Measurements from ENCODE around the gene GALK2.

GALK2 gene

GRCh38 chr15:49154359-49154758 is 15.7 kb upstream of the GALK2 start:
- Histone ChIP-seq H3K4me3 (ENCODE audit: low read length, poor library complexity, severe bottlenecking) (peak overlapping the region; percentile 85), H2AFZ (ENCODE audit: low read length) (no peak overlapping the region), H3K36me3 (ENCODE audit: insufficient read depth, low read length) (no peaks in the 10 kb centered on the region), H3K4me1 (ENCODE audit: insufficient read depth, low read length, poor library complexity, severe bottlenecking) (peaks cover 45% of the 10 kb centered on the region), H3K9ac (ENCODE audit: low read depth, low read length, poor library complexity, severe bottlenecking) (peak overlapping the region; percentile 92), H3K4me2 (ENCODE audit: low read depth, low read length, poor library complexity, severe bottlenecking) (peak overlapping the region; percentile 99), H4K20me1 (ENCODE audit: insufficient read depth, low read length, poor library complexity, severe bottlenecking) (peaks cover 52% of the 10 kb centered on the region), H3K9me3 (ENCODE audit: insufficient read depth, low read depth, low read length) (no peaks in the 10 kb centered on the region), H3K9me2 (replicated peaks; ENCODE audit: low read depth, low read length) (no peaks in the 10 kb centered on the region), H3K79me2 (ENCODE audit: insufficient read depth, low read length) (peaks cover 64% of the 10 kb centered on the region), H3F3A (ENCODE audit: low read depth) (no peaks in the 10 kb centered on the region), H3K27me3 (ENCODE audit: insufficient read depth, low read length, poor library complexity, severe bottlenecking) (no peaks in the 10 kb centered on the region)
- TF ChIP-seq EZH2phosphoT487 (IDR thresholded peaks at IDR 0.05; ENCODE audit: borderline replicate concordance) (no peak), CTCF (conservative IDR thresholded peaks at IDR 0.05; ENCODE audit: low read length) (no peak)

GRCh38 chr15:49154799-49155109 is 15.3 kb upstream of the GALK2 start:
- Histone ChIP-seq H3K27me3 (ENCODE audit: insufficient read depth, low read length, poor library complexity, severe bottlenecking) (no peaks in the 10 kb centered on the region), H3K4me3 (ENCODE audit: low read length, poor library complexity, severe bottlenecking) (peak overlapping the region; percentile 85), H3F3A (ENCODE audit: low read depth) (no peaks in the 10 kb centered on the region), H3K36me3 (ENCODE audit: insufficient read depth, low read length) (no peaks in the 10 kb centered on the region), H3K4me1 (ENCODE audit: insufficient read depth, low read length, poor library complexity, severe bottlenecking) (peaks cover 41% of the 10 kb centered on the region), H3K79me2 (ENCODE audit: insufficient read depth, low read length) (peaks cover 60% of the 10 kb centered on the region), H2AFZ (ENCODE audit: low read length) (peak overlapping the region; percentile 52; the same call in 1 of the 2 replicates), H3K9me2 (replicated peaks; ENCODE audit: low read depth, low read length) (no peaks in the 10 kb centered on the region), H3K9ac (ENCODE audit: low read depth, low read length, poor library complexity, severe bottlenecking) (peak overlapping the region; percentile 92), H3K4me2 (ENCODE audit: low read depth, low read length, poor library complexity, severe bottlenecking) (peak overlapping the region; percentile 99), H4K20me1 (ENCODE audit: insufficient read depth, low read length, poor library complexity, severe bottlenecking) (peaks cover 48% of the 10 kb centered on the region), H3K9me3 (ENCODE audit: insufficient read depth, low read depth, low read length) (no peaks in the 10 kb centered on the region)
- no peak for TF ChIP-seq CTCF (conservative IDR thresholded peaks at IDR 0.05; ENCODE audit: low read length)
- no peak for TF ChIP-seq EZH2phosphoT487 (IDR thresholded peaks at IDR 0.05; ENCODE audit: borderline replicate concordance)

- peaks cover 57% of the 10 kb centered on the region for H3K79me2 ChIP-seq (ENCODE audit: insufficient read depth, low read length)
- no peaks in the 10 kb centered on the region for H3K9me3 ChIP-seq (ENCODE audit: insufficient read depth, low read depth, low read length)
- H3K9me2 ChIP-seq (replicated peaks; ENCODE audit: low read depth, low read length), result no peaks in the 10 kb centered on the region
- no peaks in the 10 kb centered on the region for H3K27me3 ChIP-seq (ENCODE audit: insufficient read depth, low read length, poor library complexity, severe bottlenecking)
- TF ChIP-seq CTCF (conservative IDR thresholded peaks at IDR 0.05; ENCODE audit: low read length), result no peak
- peak within 1 kb of the TSS; percentile 99 for H3K4me2 ChIP-seq (ENCODE audit: low read depth, low read length, poor library complexity, severe bottlenecking)
- H3K4me3 ChIP-seq (ENCODE audit: low read length, poor library complexity, severe bottlenecking), result peak within 1 kb of the TSS; percentile 85
- peak within 1 kb of the TSS; percentile 86 for H2AFZ ChIP-seq (ENCODE audit: low read length)
- no peaks in the 10 kb centered on the region for H3F3A ChIP-seq (ENCODE audit: low read depth)
- peaks cover 46% of the 10 kb centered on the region for H4K20me1 ChIP-seq (ENCODE audit: insufficient read depth, low read length, poor library complexity, severe bottlenecking)
- peaks cover 40% of the 10 kb centered on the region for H3K4me1 ChIP-seq (ENCODE audit: insufficient read depth, low read length, poor library complexity, severe bottlenecking)
- peak within 1 kb of the TSS; percentile 92 for H3K9ac ChIP-seq (ENCODE audit: low read depth, low read length, poor library complexity, severe bottlenecking)
- no peaks in the 10 kb centered on the region for H3K36me3 ChIP-seq (ENCODE audit: insufficient read depth, low read length)
These were observed 14.8 kb upstream of the GALK2 start, which contains the start of gene COPS2 for GRCh38 chr15:49155110-49155833. COPS2 (minus strand) TSS chr15:49155599; CDS start chr15:49155578, 21 bp downstream.

Data from Loucy (cell line).